ENCODE results near the gene CDH11.

The CDH11 gene

DNA sequence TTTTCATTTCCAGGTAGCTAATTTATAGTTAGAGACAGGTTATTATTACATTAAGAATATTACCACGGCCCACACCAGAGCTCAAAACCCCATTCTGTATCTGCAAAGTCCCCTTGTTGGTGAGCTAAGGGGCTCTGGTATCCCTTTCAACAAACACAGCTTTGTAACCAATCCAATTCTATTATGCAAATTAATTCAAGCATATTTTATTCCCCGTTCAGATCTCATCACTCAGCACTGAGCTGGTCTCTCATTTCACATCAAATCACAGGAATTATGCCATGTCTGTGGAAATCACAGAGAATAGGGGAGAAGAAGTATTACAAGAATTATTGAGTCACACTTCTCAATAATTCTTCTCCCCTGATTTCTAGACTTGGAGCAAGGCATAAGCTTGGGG is 111.7 kb downstream of the CDH11 start:
- POLR2A ChIA-PET, result no interaction called here
- TF ChIP-seq CTCF (IDR thresholded peaks at IDR 0.05; ENCODE audit: insufficient read depth, low read length, missing control alignments), result no peak
- CTCF ChIA-PET, result no interaction called here
- H3K4me3 ChIP-seq (ENCODE audit: low read depth, low read length), result no peak overlapping the region
- no peak for DNase-seq (ENCODE audit: low read depth, low spot score)

DNA sequence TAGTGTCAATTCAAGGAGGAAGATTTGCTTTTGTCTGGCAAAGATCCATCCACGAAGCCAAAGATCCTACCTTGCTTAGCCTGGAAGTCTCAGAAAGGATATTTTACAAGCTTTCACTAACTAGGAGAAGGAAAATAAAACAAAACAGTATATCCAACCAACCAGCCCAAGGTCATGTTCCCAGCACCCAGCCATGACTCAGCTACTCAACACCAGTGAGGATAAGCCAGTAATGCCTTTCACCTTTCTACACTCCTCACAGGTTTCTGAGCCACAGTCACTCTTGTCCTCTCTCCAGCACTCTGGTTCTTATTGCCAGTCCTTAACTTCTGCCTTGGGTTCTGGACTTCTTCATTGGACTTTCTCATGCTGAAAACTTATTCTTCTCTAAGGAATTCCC is 116.2 kb downstream of the CDH11 start:
- H3K4me3 ChIP-seq (ENCODE audit: low read depth, low read length), result no peak overlapping the region
- no peak for DNase-seq (ENCODE audit: low read depth, low spot score)
- TF ChIP-seq CTCF (IDR thresholded peaks at IDR 0.05; ENCODE audit: insufficient read depth, low read length, missing control alignments), result no peak
- POLR2A ChIA-PET, result interaction anchor here (0.6 kb wide), 1 partner anchor 62 kb away, joined by 3 read pairs; no protein-coding TSS in a partner anchor
- CTCF ChIA-PET, result no interaction called here

GRCh38 chr16:65004570-65004969 is 117.3 kb downstream of the CDH11 start:
- TF ChIP-seq CTCF (IDR thresholded peaks at IDR 0.05; ENCODE audit: insufficient read depth, low read length, missing control alignments), result no peak
- ChIA-PET POLR2A (no interaction called here), CTCF (no interaction called here)
- H3K4me3 ChIP-seq (ENCODE audit: low read depth, low read length), result no peak overlapping the region
- DNase-seq (ENCODE audit: low read depth, low spot score), result no peak

- CTCF ChIA-PET, result no interaction called here
- no peak for TF ChIP-seq CTCF (IDR thresholded peaks at IDR 0.05; ENCODE audit: insufficient read depth, low read length, missing control alignments)
- POLR2A ChIA-PET, result no interaction called here
- H3K4me3 ChIP-seq (ENCODE audit: low read depth, low read length), result no peak overlapping the region
- no peak for DNase-seq (ENCODE audit: low read depth, low spot score)
These were observed 118.2 kb downstream of the CDH11 start for GRCh38 chr16:65003621-65004020.

DNA sequence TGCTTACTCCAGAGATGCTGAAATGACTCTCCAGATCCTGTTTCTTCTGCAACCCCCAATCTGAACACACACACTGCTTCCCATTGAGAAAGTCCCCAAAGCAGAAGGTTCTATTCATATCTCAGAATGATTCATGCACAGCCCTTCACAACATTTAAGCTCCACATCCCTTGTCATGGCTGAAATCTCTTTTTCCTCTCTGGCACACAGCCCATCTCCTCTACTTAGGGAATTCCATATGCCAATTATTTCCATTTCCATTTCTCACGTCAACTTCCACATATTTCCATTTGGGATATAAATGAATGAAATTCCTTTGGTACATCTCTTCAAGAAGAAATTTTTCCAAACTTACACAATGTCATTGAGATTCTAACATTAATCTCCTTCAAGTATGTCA is 119.6 kb downstream of the CDH11 start:
- no peak overlapping the region for H3K4me3 ChIP-seq (ENCODE audit: low read depth, low read length)
- no peak for TF ChIP-seq CTCF (IDR thresholded peaks at IDR 0.05; ENCODE audit: insufficient read depth, low read length, missing control alignments)
- peak; percentile 77 for DNase-seq (ENCODE audit: low read depth, low spot score)
- ChIA-PET CTCF (no interaction called here), POLR2A (interaction anchor here (0.7 kb wide), 1 partner anchor 67 kb away, joined by 3 read pairs; no protein-coding TSS in a partner anchor)

- no peak overlapping the region for H3K4me3 ChIP-seq (ENCODE audit: low read depth, low read length)
- no peak for TF ChIP-seq CTCF (IDR thresholded peaks at IDR 0.05; ENCODE audit: insufficient read depth, low read length, missing control alignments)
- POLR2A ChIA-PET, result no interaction called here
- CTCF ChIA-PET, result interaction anchor here (0.8 kb wide), 1 partner anchor 13 kb away, joined by 3 read pairs; no protein-coding TSS in a partner anchor
- DNase-seq (ENCODE audit: low read depth, low spot score), result no peak
These were observed 121.2 kb downstream of the CDH11 start for GRCh38 chr16:65000654-65001053.
